NB4 (cell line): ENCODE measurements around the gene TBCE.

Experiments
- CTCF ChIP-seq: IDR thresholded peaks from one replicate; pipeline ENCODE4 v1.5.1; 2012; ENCODE audit warnings: low read depth, low read length
- POLR2A ChIP-seq: IDR thresholded peaks from 2 replicates; pipeline ENCODE4 v1.6.1; 2011; ENCODE audit warnings: mild to moderate bottlenecking; ENCODE audit not compliant: insufficient read length; ENCODE audit errors: extremely low read depth

- TF ChIP-seq CTCF (no peak), POLR2A (no peak)
Observed at GRCh38 chr1:235402457-235403200, 35.4 kb downstream of the TBCE start.
